Cardiac muscle cell (in vitro differentiated cells and primary cell): Measurements from ENCODE around the gene CALM3. TPM values are rescaled to one million over a fixed set of nuclear protein-coding genes. Genes with fewer than 3 reads are reported as not detected.
A peak's percentile ranks its signal among the peaks of the same experiment; 100 is the strongest.

Experiments used
- DNase-seq, 2 donors: peaks; one replicate each; pipeline versions ENCODE4 v3.0.0 to v3.0.0-alpha.2; 2010 to 2017; ENCODE audit warnings: low read depth in 1 of 2, low spot score in 1 of 2
- H3K27ac ChIP-seq: fragments of 200-600 bp; sonication (generic); 2 replicates; pipeline ENCODE4 v1.5.1; 2016
- H3K27me3 ChIP-seq: fragments of 200-600 bp; sonication (generic); 2 replicates; pipeline ENCODE4 v1.6.0; 2016; ENCODE audit warnings: control low read depth
- H3K36me3 ChIP-seq: fragments of 200-600 bp; sonication (generic); 2 replicates; pipeline ENCODE4 v1.5.1; 2016; ENCODE audit warnings: control low read depth
- H3K4me1 ChIP-seq: fragments of 200-600 bp; sonication (generic); 2 replicates; pipeline ENCODE4 v1.8.1; 2017; ENCODE audit warnings: low read depth, mild to moderate bottlenecking, mixed run types
- H3K4me3 ChIP-seq: fragments of 200-600 bp; sonication (generic); 2 replicates; pipeline ENCODE4 v1.5.1; 2016; ENCODE audit warnings: mild to moderate bottlenecking
- H3K9me3 ChIP-seq: fragments of 200-600 bp; sonication (generic); 2 replicates; pipeline ENCODE4 v1.5.1; 2017; ENCODE audit warnings: low read depth, mild to moderate bottlenecking, control low read depth
- polyA plus RNA-seq: library from polyadenylated mRNA; unstranded; fragments of >200 nt; fragmentation: Nextera tagmentation; extraction: Ambion mirVana; gene quantifications from 2 replicates; pipeline ENCODE4 v1.2.1, GENCODE V29; 2016
- total RNA-seq: library from RNA; depleted of rRNA; stranded (reverse); fragments of >200 nt; gene quantifications from 2 replicates; pipeline ENCODE4 v1.2.3, GENCODE V29; 2016
- TF ChIP-seq, protein P1 (sequence below): IDR thresholded peaks from 2 replicates; pipeline ENCODE4 v1.5.1; 2012; ENCODE audit warnings: low read depth, mild to moderate bottlenecking, low read length

The CALM3 gene
- total and polyA plus RNA-seq, 2 experiments from 2014 or later, result 412 to 867 TPM

GRCh38 chr19:46637224-46637623 is 36.1 kb downstream of the CALM3 start:
- H3K9me3 ChIP-seq, result no peaks in the 10 kb centered on the region
- no peak overlapping the region for H3K4me3 ChIP-seq
- H3K27me3 ChIP-seq, result peaks cover 4% of the 10 kb centered on the region
- H3K4me1 ChIP-seq, result peaks cover 25% of the 10 kb centered on the region
- H3K36me3 ChIP-seq, result no peaks in the 10 kb centered on the region
- DNase-seq, result no peak
- TF ChIP-seq, protein P1, sequence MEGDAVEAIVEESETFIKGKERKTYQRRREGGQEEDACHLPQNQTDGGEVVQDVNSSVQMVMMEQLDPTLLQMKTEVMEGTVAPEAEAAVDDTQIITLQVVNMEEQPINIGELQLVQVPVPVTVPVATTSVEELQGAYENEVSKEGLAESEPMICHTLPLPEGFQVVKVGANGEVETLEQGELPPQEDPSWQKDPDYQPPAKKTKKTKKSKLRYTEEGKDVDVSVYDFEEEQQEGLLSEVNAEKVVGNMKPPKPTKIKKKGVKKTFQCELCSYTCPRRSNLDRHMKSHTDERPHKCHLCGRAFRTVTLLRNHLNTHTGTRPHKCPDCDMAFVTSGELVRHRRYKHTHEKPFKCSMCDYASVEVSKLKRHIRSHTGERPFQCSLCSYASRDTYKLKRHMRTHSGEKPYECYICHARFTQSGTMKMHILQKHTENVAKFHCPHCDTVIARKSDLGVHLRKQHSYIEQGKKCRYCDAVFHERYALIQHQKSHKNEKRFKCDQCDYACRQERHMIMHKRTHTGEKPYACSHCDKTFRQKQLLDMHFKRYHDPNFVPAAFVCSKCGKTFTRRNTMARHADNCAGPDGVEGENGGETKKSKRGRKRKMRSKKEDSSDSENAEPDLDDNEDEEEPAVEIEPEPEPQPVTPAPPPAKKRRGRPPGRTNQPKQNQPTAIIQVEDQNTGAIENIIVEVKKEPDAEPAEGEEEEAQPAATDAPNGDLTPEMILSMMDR, result no peak
- H3K27ac ChIP-seq, result no peak overlapping the region

DNA sequence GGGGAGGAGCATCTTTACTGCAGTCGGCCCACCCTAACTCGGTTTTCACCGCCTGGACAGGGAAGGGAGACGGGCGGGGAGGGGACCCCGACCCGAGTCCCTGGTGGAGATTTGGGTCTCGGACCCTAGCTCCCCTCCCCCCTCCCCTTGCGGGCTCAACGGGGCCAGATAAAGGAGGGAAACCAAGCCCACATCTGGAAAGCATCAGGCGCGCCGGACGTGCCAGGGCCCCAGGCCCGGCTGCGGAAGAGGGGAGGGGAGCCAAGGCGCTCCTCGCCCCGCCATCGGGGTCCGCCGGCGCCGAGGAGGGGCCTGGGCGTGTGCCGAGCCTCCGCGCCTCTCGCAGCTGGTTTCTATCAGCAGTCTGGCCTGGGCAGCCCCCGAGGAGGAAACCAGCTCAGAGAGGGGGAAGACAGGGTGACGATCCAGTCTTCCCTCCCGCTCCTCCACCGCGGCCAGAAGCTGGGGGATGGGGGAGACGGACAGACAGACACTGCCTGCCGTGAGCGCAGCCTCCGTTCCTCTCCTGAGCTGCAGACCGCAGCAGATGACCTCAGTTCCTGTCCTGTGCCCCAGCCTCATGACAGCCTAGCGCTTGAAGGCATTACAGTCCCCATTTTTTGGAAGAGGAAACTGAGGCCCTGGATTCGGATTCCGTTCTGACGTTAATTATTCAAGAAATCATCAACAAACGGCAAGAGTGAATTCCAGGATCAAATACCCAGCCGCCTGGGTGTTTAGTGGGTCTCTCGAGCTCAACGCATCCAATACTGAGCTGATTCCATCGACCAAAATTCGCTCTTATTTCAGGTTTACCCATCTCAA is 38.4 kb downstream of the CALM3 start:
- Histone ChIP-seq H3K27ac (peak overlapping the region; percentile 70), H3K27me3 (peaks cover 4% of the 10 kb centered on the region), H3K36me3 (no peaks in the 10 kb centered on the region), H3K9me3 (no peaks in the 10 kb centered on the region), H3K4me1 (peaks cover 25% of the 10 kb centered on the region), H3K4me3 (peak overlapping the region; percentile 45)
- peak; percentile 91 to 95 for DNase-seq
- TF ChIP-seq, protein P1, result no peak

DNA sequence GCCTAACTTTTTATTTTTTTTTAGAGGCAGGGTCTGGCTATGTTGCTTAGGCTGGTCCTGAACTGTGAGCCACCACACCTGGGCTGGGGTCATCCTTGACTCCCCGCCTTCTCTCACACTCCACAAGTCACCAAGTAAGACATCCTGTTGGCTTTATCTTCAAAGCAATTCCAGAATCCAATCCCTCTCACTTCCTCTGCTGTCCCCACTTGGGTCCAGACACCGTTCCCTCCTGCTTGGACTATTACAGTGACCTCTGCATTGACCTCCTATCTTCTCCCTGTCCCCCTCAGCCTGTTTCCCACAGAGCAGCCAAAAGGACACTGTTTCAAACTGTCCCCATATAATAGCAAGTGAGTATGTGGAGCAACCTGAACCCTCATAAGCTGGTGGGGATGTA is 39.5 kb downstream of the CALM3 start:
- H3K4me1 ChIP-seq, result peaks cover 19% of the 10 kb centered on the region
- no peak overlapping the region for H3K4me3 ChIP-seq
- peak overlapping the region; percentile 70 for H3K27ac ChIP-seq
- TF ChIP-seq, protein P1, result no peak
- DNase-seq, result no peak
- no peaks in the 10 kb centered on the region for H3K27me3 ChIP-seq
- no peaks in the 10 kb centered on the region for H3K9me3 ChIP-seq
- no peaks in the 10 kb centered on the region for H3K36me3 ChIP-seq

DNA sequence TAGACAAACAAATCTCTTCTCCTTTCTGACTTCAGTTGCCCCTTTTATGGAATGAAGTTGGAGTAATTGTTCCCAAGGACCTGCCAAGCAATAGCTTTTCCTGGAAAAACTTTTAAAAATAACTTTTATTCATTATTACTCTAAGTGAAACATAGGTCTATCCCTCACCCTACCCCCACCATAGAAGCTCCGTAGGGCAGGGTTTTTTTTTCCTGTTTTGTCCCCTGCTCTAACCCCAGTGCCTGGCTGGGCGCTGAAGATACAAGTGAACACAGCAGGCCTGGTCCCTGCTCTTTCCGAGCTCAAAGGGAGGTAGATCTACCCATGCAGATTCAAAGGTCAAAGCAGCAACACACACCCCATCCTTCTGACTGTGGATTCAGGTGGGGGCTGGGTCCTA is 43.6 kb downstream of the CALM3 start:
- Histone ChIP-seq H3K27ac (peak overlapping the region; percentile 64), H3K27me3 (peaks cover 9% of the 10 kb centered on the region), H3K36me3 (no peaks in the 10 kb centered on the region), H3K4me1 (peaks cover 12% of the 10 kb centered on the region), H3K9me3 (no peaks in the 10 kb centered on the region), H3K4me3 (no peak overlapping the region)
- TF ChIP-seq, protein P1, result no peak
- no peak for DNase-seq

- TF ChIP-seq, protein P1, result no peak
- Histone ChIP-seq H3K27me3 (peaks cover 9% of the 10 kb centered on the region), H3K27ac (no peak overlapping the region), H3K9me3 (no peaks in the 10 kb centered on the region), H3K4me1 (no peaks in the 10 kb centered on the region), H3K36me3 (peaks cover 3% of the 10 kb centered on the region), H3K4me3 (no peak overlapping the region)
- no peak for DNase-seq
Observed at GRCh38 chr19:46646402-46646801, 45.3 kb downstream of the CALM3 start.
